ENCODE measurements around the gene GNB5.
A peak's percentile ranks its signal among the peaks of the same experiment; 100 is the strongest.
"Not testable (repeated sequence)": the region's sequence is repeated elsewhere in the genome, so short reads cannot be mapped to it uniquely, and the experiment has no call there.

Gene GNB5

GRCh38 chr15:52086011-52086786 is 105.0 kb downstream of the GNB5 start:
- DNase-seq = peak; percentile 41

- DNase-seq = no peak
These were observed 105.9 kb downstream of the GNB5 start for GRCh38 chr15:52085299-52085698.

GRCh38 chr15:52083603-52084002 is 107.6 kb downstream of the GNB5 start:
- no peak for DNase-seq

GRCh38 chr15:52083037-52083359 is 108.2 kb downstream of the GNB5 start:
- DNase-seq = not testable (repeated sequence)

GRCh38 chr15:52082197-52083036 is 108.8 kb downstream of the GNB5 start:
- peak; percentile 59 for DNase-seq

GRCh38 chr15:52080706-52081392 is 110.3 kb downstream of the GNB5 start:
- no peak for DNase-seq

- no peak for DNase-seq
These were observed 111.2 kb downstream of the GNB5 start for GRCh38 chr15:52080031-52080430.

GRCh38 chr15:52078876-52079700 is 112.1 kb downstream of the GNB5 start:
- DNase-seq = peak; percentile 90

GRCh38 chr15:52078197-52078875 is 112.9 kb downstream of the GNB5 start:
- no peak for DNase-seq

- DNase-seq = no peak
These were observed 114.1 kb downstream of the GNB5 start for GRCh38 chr15:52076889-52077781.

- DNase-seq = no peak
These were observed 119.6 kb downstream of the GNB5 start for GRCh38 chr15:52071570-52071969.

- no peak for DNase-seq
These were observed 121.6 kb downstream of the GNB5 start for GRCh38 chr15:52069559-52069958.

- DNase-seq = no peak
These were observed 123.1 kb downstream of the GNB5 start for GRCh38 chr15:52068004-52068615.

GRCh38 chr15:52067545-52067926 is 123.7 kb downstream of the GNB5 start:
- no peak for DNase-seq

GRCh38 chr15:52066842-52067544 is 124.2 kb downstream of the GNB5 start:
- DNase-seq = no peak
